Activated B cell treated with CpG ODN at 0.5 μM for 24 hours (primary cell): ENCODE measurements around the gene GRK6. TPM values are rescaled to one million over a fixed set of nuclear protein-coding genes. Genes with fewer than 3 reads are reported as not detected.

Source experiments
- ATAC-seq: fragments of 200-7000 bp; cut with Tn5 transposase; one replicate; pipeline ENCODE4 v1.10.0; 2021; ENCODE audit warnings: low read depth, mild to moderate bottlenecking, moderate library complexity
- CTCF ChIA-PET: fragments of 350-600 bp; sonication (Branson Sonifier 250); formaldehyde crosslinking; loops from one replicate; lab custom pipeline; 2021; ENCODE audit warnings: antibody characterized with exemption; lab: Charles Lee
- POLR2A ChIA-PET: fragments of 350-600 bp; sonication (Branson Sonifier 250); formaldehyde crosslinking; loops from one replicate; lab custom pipeline; 2021; ENCODE audit warnings: antibody characterized with exemption; lab: Charles Lee
- DNase-seq: peaks from one replicate; pipeline ENCODE4 v3.0.0; 2022
- H3K27ac Mint-ChIP-seq: one replicate; pipeline ENCODE4 v1.8.0; 2020; ENCODE audit warnings: mixed read lengths
- H3K27me3 Mint-ChIP-seq: one replicate; pipeline ENCODE4 v1.8.0; 2021; ENCODE audit warnings: mixed read lengths
- H3K36me3 Mint-ChIP-seq: one replicate; pipeline ENCODE4 v1.8.0; 2021; ENCODE audit warnings: low read depth, mixed read lengths
- H3K4me1 Mint-ChIP-seq: one replicate; pipeline ENCODE4 v1.8.0; 2021; ENCODE audit warnings: mixed read lengths
- H3K4me3 Mint-ChIP-seq: one replicate; pipeline ENCODE4 v1.8.0; 2020; ENCODE audit warnings: mild to moderate bottlenecking, mixed read lengths
- H3K9me3 Mint-ChIP-seq: one replicate; pipeline ENCODE4 v1.8.0; 2020; ENCODE audit warnings: mixed read lengths
- CTCF ChIP-seq: fragments of 200-600 bp; IDR thresholded peaks from one replicate; pipeline ENCODE4 v1.8.0; 2022; ENCODE audit warnings: antibody characterized with exemption, mild to moderate bottlenecking
- intact Hi-C: fragments of 100-400 bp; cut with micrococcal nuclease; formaldehyde crosslinking; loops from one replicate; pipeline ENCODE4 v1.15.1; 2024
- total RNA-seq: library from RNA; stranded (reverse); gene quantifications from 2 replicates; pipeline ENCODE4 v1.2.3, GENCODE V29; 2022

GRK6 gene
- total RNA-seq, 1 donor from 2014 or later: 92.6 TPM

- no peaks in the 10 kb centered on the region for H3K9me3 Mint-ChIP-seq
- intact Hi-C loops: no loop called here
- TF ChIP-seq CTCF: no peak
- no peak for ATAC-seq
- peaks cover 4% of the 10 kb centered on the region for H3K27me3 Mint-ChIP-seq
- H3K27ac Mint-ChIP-seq: no peak overlapping the region
- no peaks in the 10 kb centered on the region for H3K36me3 Mint-ChIP-seq
- POLR2A ChIA-PET: interaction anchor here (1.6 kb wide), 1 partner anchor 31 kb away, joined by 3 read pairs; no protein-coding TSS in a partner anchor
- no peak for DNase-seq
- CTCF ChIA-PET: interaction anchor here (1.3 kb wide), 1 partner anchor 28 kb away, joined by 3 read pairs; no protein-coding TSS in a partner anchor
- H3K4me3 Mint-ChIP-seq: no peak overlapping the region
- H3K4me1 Mint-ChIP-seq: peaks cover 11% of the 10 kb centered on the region
Observed at GRCh38 chr5:177470759-177471536, 44.5 kb downstream of the GRK6 start.

- no peak for TF ChIP-seq CTCF
- no peak for DNase-seq
- H3K27ac Mint-ChIP-seq: no peak overlapping the region
- H3K27me3 Mint-ChIP-seq: peaks cover 4% of the 10 kb centered on the region
- H3K4me1 Mint-ChIP-seq: peaks cover 16% of the 10 kb centered on the region
- no peaks in the 10 kb centered on the region for H3K36me3 Mint-ChIP-seq
- no peak for ATAC-seq
- no peaks in the 10 kb centered on the region for H3K9me3 Mint-ChIP-seq
- intact Hi-C loops: loop anchor here (1.0 kb wide), 1 partner anchor 15 kb away; no protein-coding TSS in a partner anchor
- no peak overlapping the region for H3K4me3 Mint-ChIP-seq
- ChIA-PET POLR2A (interaction anchor here (0.9 to 1.6 kb wide), 2 partner anchors 30 to 38 kb away, joined by 3 read pairs; partner anchors contain the start of gene DOK3), CTCF (interaction anchor here (0.5 to 1.3 kb wide), 4 partner anchors 27 to 82 kb away, joined by 3 to 4 read pairs (median 3); no protein-coding TSS in a partner anchor)
Observed at GRCh38 chr5:177471610-177472356, 45.3 kb downstream of the GRK6 start.

GRCh38 chr5:177472460-177473442, 46.3 kb downstream of the GRK6 start:
- CTCF ChIA-PET: interaction anchor here (0.8 to 1.3 kb wide), 4 partner anchors 18 to 83 kb away, joined by 3 to 5 read pairs (median 4); no protein-coding TSS in a partner anchor

More at GRCh38 chr5:177472460-177473442, 46.3 kb downstream of the GRK6 start:
- Mint-ChIP-seq H3K27ac (no peak overlapping the region), H3K4me1 (peaks cover 16% of the 10 kb centered on the region), H3K36me3 (no peaks in the 10 kb centered on the region), H3K4me3 (peak overlapping the region; percentile 76), H3K9me3 (no peaks in the 10 kb centered on the region), H3K27me3 (peaks cover 4% of the 10 kb centered on the region)
- POLR2A ChIA-PET: interaction anchor here (0.9 to 1.6 kb wide), 2 partner anchors 29 to 37 kb away, joined by 3 read pairs; partner anchors contain the start of gene DOK3
- DNase-seq (peak; percentile 36), ATAC-seq (peak; percentile 60)
- TF ChIP-seq CTCF: no peak
- intact Hi-C loops: loop anchor here (1.0 kb wide), 1 partner anchor 16 kb away; no protein-coding TSS in a partner anchor
